ENCODE measurements around the gene PTOV1. TPM values are rescaled to one million over a fixed set of nuclear protein-coding genes. Genes with fewer than 3 reads are reported as not detected.

Gene PTOV1
- total and polyA plus RNA-seq, 2 of the 13 experiments (the other 11 are each of a cell fraction or from before 2014, with no cell fraction given) = 63.5 to 68.5 TPM

DNA sequence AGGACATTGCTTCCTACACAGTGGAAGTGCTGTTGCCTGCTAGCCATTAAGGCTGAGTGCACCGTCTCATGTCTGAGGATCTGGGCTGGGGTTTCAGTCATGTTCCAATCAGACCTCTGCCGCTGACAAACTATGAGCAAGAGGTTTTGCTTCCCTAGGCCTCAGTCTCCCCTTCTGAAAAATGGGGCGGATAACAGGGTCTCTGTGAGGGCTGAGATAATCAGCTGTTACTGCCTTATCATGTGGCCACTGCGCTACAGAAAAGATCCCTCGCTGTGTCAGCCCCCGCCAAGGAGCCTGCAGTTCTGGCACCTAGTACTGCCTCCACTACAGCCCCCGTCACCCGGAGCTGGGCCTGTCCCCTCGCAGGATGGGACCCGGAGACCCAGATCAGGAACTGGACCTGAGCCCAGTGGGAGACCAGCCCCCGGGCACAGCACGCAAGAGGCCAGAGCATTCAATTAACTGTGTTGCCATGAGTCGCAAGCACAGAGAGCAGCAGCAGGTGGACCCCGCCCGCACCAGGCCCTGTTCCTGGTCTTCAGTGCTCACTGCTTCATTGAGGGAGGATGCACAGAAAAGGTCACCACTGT lies 19.4 kb downstream of the PTOV1 start:
- H3K27ac ChIP-seq (ENCODE audit: extremely low read length, insufficient read depth, low read length) = peak overlapping the region; percentile 78
- peak overlapping the region; percentile 80 for H3K9ac ChIP-seq (ENCODE audit: insufficient read depth, low read depth, low read length)
- intact Hi-C loops (cut with micrococcal nuclease; ENCODE audit: unreplicated experiment) = no loop called here
- 82% methylated on average over 4 of the region's 15 CpGs for WGBS (ENCODE audit: low lambda C conversion rate)
- in situ Hi-C loops (cut with HindIII; ENCODE audit: extremely low pct_ligation_motif_present, low pct_unique_long_range_greater_than_20kb) = no loop called here
- no peaks in the 10 kb centered on the region for H3K9me3 ChIP-seq (ENCODE audit: low read length)
- no peak for ATAC-seq
- POLR2A ChIA-PET = interaction anchor here (1.7 to 1.9 kb wide), 2 partner anchors 19 to 59 kb away, joined by 22 to 29 read pairs; partner anchors contain the start of genes ATF5, NUP62 and PTOV1
- H3K79me2 ChIP-seq (ENCODE audit: insufficient read depth, low read length) = peaks cover 25% of the 10 kb centered on the region
- BruUV-seq (replicated peaks) = no TSS peak
- H3K36me3 ChIP-seq (replicated peaks in 1 of 2; ENCODE audit: control insufficient read depth in 1 of 2, insufficient read depth in 2 of 2, low read length in 2 of 2) = peaks cover 0 to 5% of the 10 kb centered on the region in 2 experiments; a peak in 3 of 5 replicates
- H3K27me3 ChIP-seq (ENCODE audit: control insufficient read depth in 1 of 2, insufficient read depth in 2 of 2, low read length in 2 of 2) = no peaks in the 10 kb centered on the region; a peak in 1 of 5 replicates
- DNase-seq (ENCODE audit: low spot score) = no peak
- peak overlapping the region; percentile 96 for H3K4me2 ChIP-seq (ENCODE audit: low read depth, low read length)
- no peak for FAIRE-seq
- no peak overlapping the region for H2AFZ ChIP-seq (ENCODE audit: low read length)
- H3K4me1 ChIP-seq (ENCODE audit: insufficient read depth, low read length) = peaks cover 50% of the 10 kb centered on the region
- H3K4me3 ChIP-seq (replicated peaks in 1 of 3; ENCODE audit: insufficient read depth in 1 of 3, low read depth in 2 of 3, low read length in 3 of 3) = peak overlapping the region; percentile 45 to 78 (median 67)
- H4K20me1 ChIP-seq (ENCODE audit: insufficient read depth, low read length) = no peaks in the 10 kb centered on the region
- CTCF ChIA-PET (ENCODE audit: low intra/inter-chr PET ratio, low total read pairs) = no interaction called here
- no peak for TF ChIP-seq MAFF (IDR thresholded peaks at IDR 0.05; ENCODE audit: low read depth, low read length)
- TF ChIP-seq NKX3-1 (CRISPR knock-in tag; IDR thresholded peaks at IDR 0.05) = no peak
- no peak for TF ChIP-seq RXRA (CRISPR knock-in tag; IDR thresholded peaks at IDR 0.05)
- TF ChIP-seq CBX1 (IDR thresholded peaks at IDR 0.05; ENCODE audit: low read depth) = no peak
- no peak for TF ChIP-seq PRMT3 (CRISPR knock-in tag; IDR thresholded peaks at IDR 0.05; ENCODE audit: borderline replicate concordance, low read depth)
- TF ChIP-seq YY1 (IDR thresholded peaks at IDR 0.05; ENCODE audit: insufficient read depth, insufficient replicate concordance, low read depth, low read length) = peak; percentile 7
- TF ChIP-seq RCOR2 (CRISPR knock-in tag; IDR thresholded peaks at IDR 0.05) = no peak
- 0 out of 2 replicates have a peak, but pooled peaks have one; percentile 11 for TF ChIP-seq NCOA1 (CRISPR knock-in tag; IDR thresholded peaks at IDR 0.05)
- TF ChIP-seq SETDB1 (CRISPR knock-in tag; IDR thresholded peaks at IDR 0.05; ENCODE audit: borderline replicate concordance) = no peak
- TF ChIP-seq BRD4 (CRISPR knock-in tag; IDR thresholded peaks at IDR 0.05) = no peak
- TF ChIP-seq ZBTB38 (CRISPR knock-in tag; IDR thresholded peaks at IDR 0.05) = peak; percentile 18; the same call in 1 of the 2 replicates
- TF ChIP-seq ZNF629 (CRISPR knock-in tag; conservative IDR thresholded peaks at IDR 0.05) = peak; percentile 74
- TF ChIP-seq ELF3 (CRISPR knock-in tag; IDR thresholded peaks at IDR 0.05) = no peak
- TF ChIP-seq ZIK1 (CRISPR knock-in tag; IDR thresholded peaks at IDR 0.05; ENCODE audit: borderline replicate concordance, low read depth) = no peak
- no peak for TF ChIP-seq ZNF121 (CRISPR knock-in tag; IDR thresholded peaks at IDR 0.05)
- 0 out of 2 replicates have a peak, but pooled peaks have one; percentile 34 for TF ChIP-seq MTF2 (CRISPR knock-in tag; IDR thresholded peaks at IDR 0.05; ENCODE audit: borderline replicate concordance)
- no peak for TF ChIP-seq HOXA3 (CRISPR knock-in tag; IDR thresholded peaks at IDR 0.05)
- no peak for TF ChIP-seq ZNF282 (IDR thresholded peaks at IDR 0.05; ENCODE audit: partially characterized antibody)
- TF ChIP-seq NFYC (CRISPR knock-in tag; IDR thresholded peaks at IDR 0.05) = no peak
- no peak for TF ChIP-seq TBP (CRISPR knock-in tag; IDR thresholded peaks at IDR 0.05)
- no peak for TF ChIP-seq TCF7 (IDR thresholded peaks at IDR 0.05; ENCODE audit: low read depth)
- no peak for TF ChIP-seq FOXC1 (CRISPR knock-in tag; IDR thresholded peaks at IDR 0.05; ENCODE audit: borderline replicate concordance)
- no peak for TF ChIP-seq ZNF83 (CRISPR knock-in tag; IDR thresholded peaks at IDR 0.05; ENCODE audit: borderline replicate concordance)
- TF ChIP-seq JUNB (CRISPR knock-in tag; IDR thresholded peaks at IDR 0.05; ENCODE audit: borderline replicate concordance) = no peak
- no peak for TF ChIP-seq ZNF333 (CRISPR knock-in tag; IDR thresholded peaks at IDR 0.05; ENCODE audit: borderline replicate concordance)

Data from HepG2 (cell line).